IPS-18a (cell line): Measurements from ENCODE around the gene TEX22.

ENCODE experiments used
- H3K27ac ChIP-seq: one replicate; pipeline ENCODE4 v1.5.1; 2013; ENCODE audit warnings: low read length
- H3K27me3 ChIP-seq: one replicate; pipeline ENCODE4 v1.6.1; 2013; ENCODE audit warnings: mild to moderate bottlenecking, low read length; ENCODE audit not compliant: control insufficient read depth, insufficient read depth
- H3K36me3 ChIP-seq: one replicate; pipeline ENCODE4 v1.6.1; 2013; ENCODE audit warnings: low read depth, low read length; ENCODE audit not compliant: control insufficient read depth
- H3K4me1 ChIP-seq: one replicate; pipeline ENCODE4 v1.6.1; 2013; ENCODE audit warnings: low read depth, low read length; ENCODE audit not compliant: control insufficient read depth
- H3K4me3 ChIP-seq: one replicate; pipeline ENCODE4 v1.5.1; 2013; ENCODE audit warnings: low read length
- H3K9ac ChIP-seq: one replicate; pipeline ENCODE4 v1.6.1; 2013; ENCODE audit warnings: mild to moderate bottlenecking, low read length, moderate library complexity
- H3K9me3 ChIP-seq: one replicate; pipeline ENCODE4 v1.6.1; 2013; ENCODE audit warnings: low read depth, low read length; ENCODE audit not compliant: control insufficient read depth

TEX22 gene

GRCh38 chr14:105450864-105451720 lies 52.8 kb downstream of the TEX22 start:
- Histone ChIP-seq H3K9me3 (no peaks in the 10 kb centered on the region), H3K4me1 (no peaks in the 10 kb centered on the region), H3K36me3 (peaks cover 51% of the 10 kb centered on the region), H3K9ac (no peak overlapping the region), H3K27me3 (no peaks in the 10 kb centered on the region), H3K27ac (no peak overlapping the region), H3K4me3 (no peak overlapping the region)

DNA sequence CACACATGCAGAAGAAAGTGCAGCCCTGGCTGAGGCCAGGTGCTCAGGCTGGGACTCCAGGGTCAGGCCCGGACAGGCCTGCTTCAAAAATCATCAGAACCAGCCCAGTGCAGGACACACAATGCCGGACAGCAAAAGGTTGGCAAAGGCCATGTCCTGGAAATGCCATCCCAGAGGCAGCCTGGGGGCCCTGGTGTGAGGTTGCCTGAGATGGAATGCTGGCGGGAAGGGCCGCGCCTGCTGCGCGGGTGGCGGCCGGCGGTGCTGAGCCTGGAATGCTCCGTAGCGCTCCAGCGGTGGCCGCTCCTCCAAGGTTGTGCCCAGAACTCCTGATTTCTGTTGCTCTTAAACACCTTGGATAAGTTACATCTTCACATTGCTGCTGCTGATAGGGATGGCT lies 54.6 kb downstream of the TEX22 start:
- Histone ChIP-seq H3K9me3 (no peaks in the 10 kb centered on the region), H3K9ac (no peak overlapping the region), H3K4me1 (no peaks in the 10 kb centered on the region), H3K27ac (no peak overlapping the region), H3K27me3 (no peaks in the 10 kb centered on the region), H3K36me3 (peaks cover 65% of the 10 kb centered on the region), H3K4me3 (no peak overlapping the region)

DNA sequence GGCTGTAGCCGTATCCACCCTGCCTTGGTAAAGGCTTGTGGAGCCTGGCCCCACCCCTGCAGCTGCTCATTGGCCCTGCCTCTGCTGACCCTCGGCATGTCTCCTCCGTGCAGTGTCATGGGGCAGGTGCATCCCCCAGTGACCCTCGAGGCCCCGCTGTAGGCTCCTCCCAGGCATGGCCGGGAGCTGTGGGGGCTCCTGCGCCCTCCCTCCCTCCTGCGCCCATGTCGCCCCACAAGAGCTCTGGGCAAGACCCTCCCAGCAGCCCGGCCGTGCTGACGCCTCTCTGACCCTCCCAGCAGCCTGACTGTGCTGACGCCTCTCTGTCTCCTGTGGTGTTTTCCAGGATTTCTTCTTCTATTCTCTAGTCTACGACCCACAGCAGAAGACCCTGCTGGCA lies 55.5 kb downstream of the TEX22 start:
- peaks cover 65% of the 10 kb centered on the region for H3K36me3 ChIP-seq

GRCh38 chr14:105455086-105455640 lies 56.8 kb downstream of the TEX22 start:
- Histone ChIP-seq H3K9ac (no peak overlapping the region), H3K9me3 (no peaks in the 10 kb centered on the region), H3K4me3 (no peak overlapping the region), H3K27ac (no peak overlapping the region), H3K36me3 (peaks cover 59% of the 10 kb centered on the region), H3K4me1 (no peaks in the 10 kb centered on the region), H3K27me3 (no peaks in the 10 kb centered on the region)

More for the DNA sequence above, 55.5 kb downstream of the TEX22 start:
- H3K4me3 ChIP-seq = no peak overlapping the region
- no peaks in the 10 kb centered on the region for H3K27me3 ChIP-seq
- no peak overlapping the region for H3K27ac ChIP-seq
- no peaks in the 10 kb centered on the region for H3K4me1 ChIP-seq
- no peaks in the 10 kb centered on the region for H3K9me3 ChIP-seq
- H3K9ac ChIP-seq = no peak overlapping the region

- Histone ChIP-seq H3K36me3 (peaks cover 59% of the 10 kb centered on the region), H3K4me3 (no peak overlapping the region)
Measured at GRCh38 chr14:105455766-105456660, 57.7 kb downstream of the TEX22 start.

GRCh38 chr14:105456736-105457617 lies 58.6 kb downstream of the TEX22 start:
- H3K36me3 ChIP-seq = peaks cover 60% of the 10 kb centered on the region
- no peak overlapping the region for H3K27ac ChIP-seq
- H3K9ac ChIP-seq = no peak overlapping the region
- no peaks in the 10 kb centered on the region for H3K4me1 ChIP-seq
- H3K27me3 ChIP-seq = no peaks in the 10 kb centered on the region
- H3K9me3 ChIP-seq = no peaks in the 10 kb centered on the region
- no peak overlapping the region for H3K4me3 ChIP-seq

More at GRCh38 chr14:105455766-105456660, 57.7 kb downstream of the TEX22 start:
- no peaks in the 10 kb centered on the region for H3K9me3 ChIP-seq
- no peak overlapping the region for H3K9ac ChIP-seq
- H3K27ac ChIP-seq = no peak overlapping the region
- H3K4me1 ChIP-seq = no peaks in the 10 kb centered on the region
- H3K27me3 ChIP-seq = no peaks in the 10 kb centered on the region

DNA sequence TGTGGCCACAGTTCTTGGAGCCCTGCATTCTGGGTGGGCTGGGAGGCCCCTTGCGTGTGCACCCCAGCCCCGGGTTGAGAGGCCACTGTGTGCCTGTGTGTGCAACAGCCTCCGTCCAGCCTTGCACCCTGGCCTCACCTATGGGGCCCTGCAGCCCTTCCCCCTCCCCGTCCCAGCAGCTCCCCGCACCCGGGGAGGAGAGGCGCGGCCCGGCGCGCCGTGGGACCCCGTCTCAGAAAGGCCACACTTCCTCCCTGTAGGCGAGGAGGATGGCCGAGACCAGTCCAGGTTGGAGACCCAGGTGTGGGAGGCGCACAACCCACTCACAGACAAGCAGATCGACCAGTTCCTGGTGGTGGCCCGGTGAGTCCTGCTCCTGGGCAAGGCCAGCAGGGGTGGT lies 59.7 kb downstream of the TEX22 start:
- Histone ChIP-seq H3K36me3 (peaks cover 54% of the 10 kb centered on the region), H3K4me1 (no peaks in the 10 kb centered on the region), H3K27ac (no peak overlapping the region), H3K9me3 (no peaks in the 10 kb centered on the region), H3K9ac (no peak overlapping the region), H3K4me3 (no peak overlapping the region), H3K27me3 (no peaks in the 10 kb centered on the region)

DNA sequence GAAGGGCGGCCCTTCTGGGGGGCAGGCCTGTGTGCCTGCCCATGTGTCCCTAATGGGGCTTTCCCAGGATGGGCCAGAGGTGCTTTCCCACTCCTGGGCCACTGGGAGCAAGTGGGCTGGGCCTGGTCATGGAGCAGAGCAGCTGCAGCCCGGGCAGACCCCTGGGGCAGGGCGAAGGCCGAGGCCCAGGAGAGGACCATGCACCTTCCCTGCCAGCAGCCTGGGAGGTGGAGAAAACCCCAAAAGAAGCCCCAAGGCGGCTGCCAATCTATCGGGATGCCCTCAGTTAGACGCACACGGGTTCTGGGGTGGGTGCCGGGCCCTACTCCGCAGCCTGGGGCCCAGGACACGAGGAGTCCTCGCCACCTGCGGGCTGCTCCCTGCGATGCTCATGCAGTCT lies 60.2 kb downstream of the TEX22 start:
- H3K9me3 ChIP-seq = no peaks in the 10 kb centered on the region
- peaks cover 56% of the 10 kb centered on the region for H3K36me3 ChIP-seq

DNA sequence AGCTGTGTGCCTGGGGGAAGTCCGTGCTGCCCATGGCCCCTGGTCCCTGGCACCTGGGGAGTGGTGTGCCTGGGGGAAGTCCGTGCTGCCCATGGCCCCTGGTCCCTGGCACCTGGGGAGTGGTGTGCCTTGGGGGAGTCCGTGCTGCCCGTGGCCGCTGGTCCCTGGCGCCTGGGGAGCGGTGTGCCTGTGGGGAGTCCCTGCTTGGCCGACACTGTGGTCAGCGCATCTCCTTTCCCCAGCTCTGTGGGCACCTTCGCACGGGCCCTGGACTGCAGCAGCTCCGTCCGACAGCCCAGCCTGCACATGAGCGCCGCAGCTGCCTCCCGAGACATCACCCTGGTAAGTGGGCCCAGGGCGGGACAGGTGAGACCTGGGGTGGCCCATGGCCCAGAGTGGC lies 61.8 kb downstream of the TEX22 start:
- no peaks in the 10 kb centered on the region for H3K9me3 ChIP-seq
- no peak overlapping the region for H3K27ac ChIP-seq
- H3K9ac ChIP-seq = no peak overlapping the region
- H3K4me1 ChIP-seq = no peaks in the 10 kb centered on the region
- peaks cover 60% of the 10 kb centered on the region for H3K36me3 ChIP-seq
- no peaks in the 10 kb centered on the region for H3K27me3 ChIP-seq
- H3K4me3 ChIP-seq = no peak overlapping the region

More for the DNA sequence above, 60.2 kb downstream of the TEX22 start:
- no peak overlapping the region for H3K27ac ChIP-seq
- no peak overlapping the region for H3K9ac ChIP-seq
- no peaks in the 10 kb centered on the region for H3K27me3 ChIP-seq
- H3K4me1 ChIP-seq = no peaks in the 10 kb centered on the region
- no peak overlapping the region for H3K4me3 ChIP-seq

DNA sequence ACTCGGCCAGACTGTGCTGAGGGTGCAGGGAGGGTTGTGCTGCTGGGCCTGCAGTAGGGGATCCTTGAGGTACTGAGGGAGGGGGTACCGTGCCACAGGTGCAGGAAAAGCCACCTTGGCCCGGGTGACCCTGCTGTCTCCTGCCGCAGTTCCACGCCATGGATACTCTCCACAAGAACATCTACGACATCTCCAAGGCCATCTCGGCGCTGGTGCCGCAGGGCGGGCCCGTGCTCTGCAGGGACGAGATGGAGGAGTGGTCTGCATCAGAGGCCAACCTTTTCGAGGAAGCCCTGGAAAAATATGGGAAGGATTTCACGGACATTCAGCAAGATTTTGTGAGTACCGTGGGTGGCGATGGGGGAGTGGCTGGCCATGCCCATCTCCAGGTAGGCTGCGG lies 62.3 kb downstream of the TEX22 start:
- Histone ChIP-seq H3K27ac (no peak overlapping the region), H3K4me1 (no peaks in the 10 kb centered on the region), H3K4me3 (no peak overlapping the region), H3K27me3 (no peaks in the 10 kb centered on the region), H3K36me3 (peaks cover 60% of the 10 kb centered on the region), H3K9ac (no peak overlapping the region), H3K9me3 (no peaks in the 10 kb centered on the region)

DNA sequence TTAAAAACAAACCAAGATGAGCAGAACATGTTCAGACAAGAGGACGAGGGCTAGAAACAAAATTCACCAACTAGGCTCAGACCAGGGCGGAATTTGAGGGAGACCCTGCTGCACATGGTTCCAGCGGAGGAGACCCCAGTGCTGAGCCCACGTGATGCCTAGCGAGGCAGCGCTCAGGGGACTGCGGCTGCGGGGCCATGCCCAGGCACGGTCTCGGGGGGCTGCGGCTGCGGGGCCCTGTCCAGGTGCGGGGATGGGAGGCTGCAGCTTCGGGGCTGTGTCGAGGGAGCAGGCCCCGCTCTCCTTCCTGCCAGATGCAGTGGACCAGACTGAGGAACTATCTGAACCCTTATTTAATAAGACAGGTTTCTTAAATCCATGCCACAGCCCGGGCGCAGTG lies 63.6 kb downstream of the TEX22 start:
- peaks cover 53% of the 10 kb centered on the region for H3K36me3 ChIP-seq

More for the DNA sequence above, 63.6 kb downstream of the TEX22 start:
- Histone ChIP-seq H3K9ac (no peak overlapping the region), H3K27me3 (no peaks in the 10 kb centered on the region), H3K27ac (no peak overlapping the region), H3K4me1 (no peaks in the 10 kb centered on the region), H3K9me3 (no peaks in the 10 kb centered on the region), H3K4me3 (no peak overlapping the region)
